ENCODE results near the gene TRIO.

Gene TRIO

DNA sequence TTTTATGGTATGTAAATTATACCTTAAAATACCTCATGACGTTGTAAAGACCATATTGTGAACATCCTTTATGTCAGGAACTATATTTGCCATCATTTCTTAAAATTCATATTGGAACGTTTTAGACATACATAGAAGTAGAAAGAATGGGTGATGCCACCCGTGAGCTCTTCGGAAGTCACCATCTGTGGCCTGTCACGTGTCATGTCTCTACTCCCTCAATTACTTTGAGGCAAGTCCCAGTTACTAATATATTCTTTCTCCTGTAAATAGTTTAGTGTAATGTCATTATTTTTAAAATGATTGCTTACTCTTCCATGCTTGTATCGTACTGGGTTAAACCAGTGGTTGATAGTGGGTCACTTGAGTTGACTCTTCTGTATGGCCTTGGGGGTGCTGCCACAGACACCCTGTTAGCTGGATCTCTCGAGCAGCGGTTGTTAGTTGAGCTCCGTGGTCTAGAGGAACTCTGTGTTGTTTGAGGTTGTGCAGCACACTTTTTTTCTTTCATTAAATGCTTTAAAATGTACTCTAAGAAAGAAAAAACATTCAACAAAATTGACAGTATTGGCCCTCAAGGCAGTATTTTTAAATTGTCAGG is 66.2 kb downstream of the TRIO start:
- DNase-seq (ENCODE audit: low read depth): no peak

DNA sequence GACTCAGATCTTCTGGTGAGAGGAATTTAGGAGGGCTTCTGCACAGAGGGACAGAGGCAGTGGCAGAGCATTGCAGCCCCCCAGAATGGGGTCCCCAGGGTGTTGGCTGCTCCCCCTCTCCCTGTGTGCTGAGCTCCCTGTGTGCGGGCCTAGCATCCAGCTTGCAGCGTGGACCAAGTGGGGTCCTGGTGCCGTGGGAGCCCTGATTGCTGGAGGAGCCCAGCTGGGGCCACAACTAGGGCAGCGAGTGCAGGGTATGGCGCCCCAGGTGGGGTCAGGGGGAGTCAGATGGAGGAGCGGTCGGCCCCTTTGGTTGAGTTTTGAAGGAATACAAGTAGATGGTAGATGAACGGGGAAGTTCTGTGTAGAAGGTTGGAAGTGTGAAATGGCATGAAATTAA is 66.7 kb downstream of the TRIO start:
- no peak for DNase-seq (ENCODE audit: low read depth)

- DNase-seq (ENCODE audit: low read depth): no peak
Measured at GRCh38 chr5:14210729-14211128, 67.6 kb downstream of the TRIO start.

GRCh38 chr5:14211818-14212803 is 69.0 kb downstream of the TRIO start:
- no peak for DNase-seq (ENCODE audit: low read depth)

GRCh38 chr5:14212838-14213237 is 69.7 kb downstream of the TRIO start:
- DNase-seq (ENCODE audit: low read depth): no peak

GRCh38 chr5:14213253-14213652 is 70.1 kb downstream of the TRIO start:
- DNase-seq (ENCODE audit: low read depth): no peak

DNA sequence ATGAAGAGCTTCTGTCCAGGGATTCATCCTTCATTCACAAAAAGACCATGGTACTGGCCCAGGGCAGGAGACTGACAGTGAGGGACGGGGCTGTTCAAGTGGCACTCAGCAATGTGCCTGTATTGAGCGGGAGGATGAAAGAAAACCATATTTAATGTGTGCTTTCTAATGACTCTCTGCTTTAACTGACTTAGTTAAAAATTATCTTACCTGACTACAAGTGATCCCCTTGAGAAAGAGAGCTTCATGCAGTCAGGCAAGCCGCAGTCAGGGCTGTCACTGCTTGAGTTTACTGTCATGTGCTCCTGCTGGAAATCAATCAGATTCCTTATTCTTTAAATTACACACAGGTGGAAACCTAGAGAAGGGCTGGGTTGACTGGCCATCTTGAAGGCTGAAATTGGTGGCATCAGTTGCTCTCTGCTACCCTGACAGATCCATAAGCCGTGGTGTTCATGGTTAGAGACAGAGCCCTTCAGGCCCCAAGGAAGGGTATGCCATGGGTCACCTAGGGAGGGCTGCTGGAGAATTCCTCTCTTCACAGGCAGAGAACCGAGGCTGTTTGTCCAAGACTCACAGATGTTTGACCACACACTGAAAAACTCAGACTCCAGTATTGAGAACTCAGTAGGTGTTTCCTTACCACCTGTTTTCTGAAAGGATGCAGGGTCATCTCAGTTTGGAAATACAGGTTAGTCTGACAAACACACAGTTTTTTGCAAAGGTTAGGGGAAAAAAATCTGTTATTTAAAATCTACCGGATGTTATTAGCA is 70.9 kb downstream of the TRIO start:
- no peak for DNase-seq (ENCODE audit: low read depth)

GRCh38 chr5:14215901-14216300 is 72.8 kb downstream of the TRIO start:
- no peak for DNase-seq (ENCODE audit: low read depth)

DNA sequence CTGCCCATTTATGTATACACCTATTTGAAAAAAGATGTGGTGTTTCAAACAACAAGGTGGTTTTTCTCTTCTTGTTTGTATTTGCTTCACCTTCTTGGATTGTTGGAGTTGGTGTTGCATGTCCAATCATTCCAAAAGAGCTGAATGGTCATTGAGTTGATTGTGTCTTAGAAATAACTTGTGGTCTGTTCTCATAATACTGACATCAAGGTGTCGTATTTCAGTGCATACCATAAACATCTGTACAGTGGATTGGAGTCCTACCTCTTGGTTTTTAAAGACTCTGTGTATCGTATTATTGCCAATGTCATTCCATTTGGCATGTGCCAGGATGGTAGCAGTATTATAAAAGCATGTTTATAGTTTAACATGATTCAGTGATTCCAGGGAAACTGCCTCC is 73.2 kb downstream of the TRIO start:
- no peak for DNase-seq (ENCODE audit: low read depth)

GRCh38 chr5:14216902-14217301 is 73.8 kb downstream of the TRIO start:
- DNase-seq (ENCODE audit: low read depth): no peak

DNA sequence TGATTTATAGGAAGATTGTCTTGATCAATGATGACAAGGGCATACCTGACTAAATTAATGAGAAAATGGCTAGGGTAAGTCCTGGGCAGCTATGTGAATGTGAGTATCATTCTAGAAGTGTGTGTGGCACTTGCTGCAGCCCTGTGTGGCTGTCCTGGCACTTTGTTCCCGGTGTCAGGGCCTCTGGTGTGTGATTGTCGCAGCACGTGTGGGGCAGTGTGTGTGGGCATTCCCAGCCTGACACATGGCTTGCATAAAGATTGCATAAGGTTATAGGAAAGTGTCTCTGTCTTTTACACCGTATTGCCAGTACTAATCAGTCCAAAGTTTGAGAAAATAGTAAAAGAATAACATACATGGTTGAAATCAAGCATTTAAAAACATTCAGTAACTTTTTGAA is 74.4 kb downstream of the TRIO start:
- no peak for DNase-seq (ENCODE audit: low read depth)

GRCh38 chr5:14218011-14218410 is 74.9 kb downstream of the TRIO start:
- no peak for DNase-seq (ENCODE audit: low read depth)

DNA sequence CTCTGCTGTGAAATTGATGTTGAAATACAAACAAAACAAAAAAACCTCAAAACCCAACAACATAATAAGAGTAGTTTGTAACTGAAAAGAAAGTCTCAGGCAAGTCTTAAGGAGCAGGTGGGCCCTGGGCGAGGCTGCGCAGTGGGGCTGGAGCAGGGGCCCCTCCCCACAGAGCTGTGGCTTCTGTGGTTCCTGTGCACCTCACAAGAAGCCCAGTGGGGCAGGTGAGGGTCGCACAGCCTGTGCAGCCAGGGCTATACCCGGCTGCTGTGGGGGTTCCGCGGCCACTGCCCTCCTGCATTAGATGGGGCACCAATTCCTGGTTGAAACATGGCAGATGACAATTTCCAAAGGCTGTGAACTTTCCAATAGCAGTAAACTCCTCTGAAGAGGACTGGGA is 75.3 kb downstream of the TRIO start:
- DNase-seq (ENCODE audit: low read depth): no peak

GRCh38 chr5:14218897-14219573 is 75.9 kb downstream of the TRIO start:
- no peak for DNase-seq (ENCODE audit: low read depth)

- DNase-seq (ENCODE audit: low read depth): no peak
Measured at GRCh38 chr5:14219800-14220512, 76.8 kb downstream of the TRIO start.

GRCh38 chr5:14220642-14221041 is 77.5 kb downstream of the TRIO start:
- DNase-seq (ENCODE audit: low read depth): no peak

DNA sequence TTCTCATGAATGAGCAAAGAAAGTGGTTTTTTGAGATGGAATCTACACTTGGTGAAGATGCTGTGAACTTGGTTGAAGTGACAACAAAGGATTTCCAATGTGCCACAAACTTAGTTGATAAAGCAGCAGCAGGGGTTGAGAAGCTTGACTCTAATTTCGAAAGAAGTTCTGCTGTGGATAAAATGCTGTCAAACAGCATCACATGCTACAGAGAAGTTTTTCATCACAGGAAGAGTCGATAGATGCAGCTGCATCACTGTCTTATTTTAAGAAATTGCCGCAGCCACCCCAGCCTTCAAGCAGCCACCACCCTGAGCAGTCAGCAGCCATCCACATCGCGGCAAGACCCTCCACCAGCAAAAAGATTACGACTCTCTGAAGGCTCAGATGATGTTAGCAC is 78.6 kb downstream of the TRIO start:
- no peak for DNase-seq (ENCODE audit: low read depth)

DNA sequence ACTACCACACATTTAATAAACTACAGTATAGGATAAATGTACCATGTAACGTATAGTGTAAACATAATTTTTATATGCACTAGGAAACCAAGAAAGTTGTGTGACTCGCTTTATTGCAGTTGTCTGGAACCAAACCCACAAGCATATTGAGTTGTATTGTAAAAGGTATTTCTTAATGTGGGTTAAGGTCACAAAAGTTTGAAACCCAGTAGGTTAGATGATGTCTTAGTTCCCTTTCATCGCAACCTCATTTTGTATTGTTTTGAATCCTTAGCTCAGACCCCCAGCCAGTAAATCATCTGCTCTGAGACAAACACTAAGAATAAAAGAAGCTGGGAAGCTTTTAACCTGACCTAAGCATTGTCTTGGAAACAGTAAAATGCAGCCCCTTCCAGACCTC is 79.1 kb downstream of the TRIO start:
- DNase-seq (ENCODE audit: low read depth): no peak

- no peak for DNase-seq (ENCODE audit: low read depth)
Measured at GRCh38 chr5:14223372-14223771, 80.2 kb downstream of the TRIO start.

DNA sequence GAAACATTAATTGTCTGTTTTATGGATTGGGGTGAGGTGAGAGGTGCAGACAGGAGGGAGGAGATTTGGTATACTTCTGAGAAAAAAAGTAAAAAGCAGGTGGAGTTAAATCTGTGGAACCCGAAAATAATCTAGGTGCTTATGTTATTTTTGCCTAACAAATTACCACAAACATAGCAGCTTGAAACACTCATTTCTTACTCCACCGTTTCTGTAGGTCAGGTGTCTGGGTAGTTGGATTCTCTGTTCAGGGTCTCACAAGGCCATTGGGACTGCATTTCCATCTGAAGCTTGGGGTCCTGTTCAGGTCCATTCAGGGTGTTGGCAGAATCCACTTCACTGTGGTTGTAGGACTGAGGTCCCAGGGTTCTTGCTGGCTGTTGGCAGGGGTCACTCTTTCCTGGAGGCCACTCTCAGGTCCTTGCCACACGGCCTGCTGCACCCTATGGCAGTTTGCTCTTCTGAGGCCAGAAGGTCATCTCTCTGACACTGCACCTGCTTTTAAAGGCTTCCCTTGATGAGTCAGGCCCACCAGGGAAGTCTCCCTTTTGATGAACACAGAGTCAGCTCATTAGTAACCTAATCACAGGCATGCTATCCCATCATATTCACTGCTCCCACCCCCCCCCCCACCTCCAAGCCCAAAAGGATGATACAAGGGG is 82.2 kb downstream of the TRIO start:
- no peak for DNase-seq (ENCODE audit: low read depth)

DNA sequence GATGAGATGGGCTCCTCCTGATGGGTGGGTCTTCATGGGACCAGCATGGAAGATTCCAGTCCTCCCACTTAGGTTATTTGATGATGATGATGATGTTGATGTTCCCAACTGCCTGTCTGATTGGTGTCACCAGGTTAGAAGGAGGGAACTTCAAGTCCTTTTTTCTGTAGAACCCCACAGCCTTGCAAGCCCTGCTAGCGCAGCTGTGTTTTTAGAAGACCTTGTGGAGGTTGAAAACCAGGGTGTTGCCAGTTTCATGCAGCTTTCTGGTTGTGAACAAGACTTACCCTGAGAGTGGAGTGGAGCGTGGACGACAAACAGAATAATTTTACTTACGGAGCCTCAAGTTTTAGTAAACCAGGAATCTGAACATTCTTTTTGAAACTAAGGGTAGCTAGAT is 83.0 kb downstream of the TRIO start:
- DNase-seq (ENCODE audit: low read depth): no peak
